ENCODE results near the gene TCERG1L. TPM values are rescaled to one million over a fixed set of nuclear protein-coding genes. Genes with fewer than 3 reads are reported as not detected.

The TCERG1L gene
- total RNA-seq, 2 donors from 2014 or later: 0.12 TPM; not detected in 1

- Histone ChIP-seq H3K4me3 (no peak overlapping the region), H3K27me3 (no peaks in the 10 kb centered on the region), H3K27ac (no peak overlapping the region), H3K36me3 (no peaks in the 10 kb centered on the region), H3K9me3 (no peaks in the 10 kb centered on the region), H3K4me1 (no peaks in the 10 kb centered on the region)
- no peak for DNase-seq (ENCODE audit: low spot score)
- TF ChIP-seq CTCF (IDR thresholded peaks at IDR 0.05): no peak
Observed at GRCh38 chr10:131198843-131199242, 112.7 kb downstream of the TCERG1L start.

- no peaks in the 10 kb centered on the region for H3K9me3 ChIP-seq
- no peak overlapping the region for H3K27ac ChIP-seq
Observed at GRCh38 chr10:131198401-131198800, 113.1 kb downstream of the TCERG1L start.

GRCh38 chr10:131196176-131196885 is 115.2 kb downstream of the TCERG1L start:
- Histone ChIP-seq H3K4me3 (no peak overlapping the region), H3K9me3 (peaks cover 0 to 5% of the 10 kb centered on the region in 2 donors), H3K27ac (no peak overlapping the region), H3K27me3 (no peaks in the 10 kb centered on the region), H3K4me1 (no peaks in the 10 kb centered on the region), H3K36me3 (no peaks in the 10 kb centered on the region)
- TF ChIP-seq CTCF (IDR thresholded peaks at IDR 0.05): no peak
- DNase-seq (ENCODE audit: low spot score): no peak

More at GRCh38 chr10:131198401-131198800, 113.1 kb downstream of the TCERG1L start:
- no peaks in the 10 kb centered on the region for H3K27me3 ChIP-seq
- no peaks in the 10 kb centered on the region for H3K4me1 ChIP-seq
- no peak overlapping the region for H3K4me3 ChIP-seq
- H3K36me3 ChIP-seq: no peaks in the 10 kb centered on the region
- no peak for DNase-seq (ENCODE audit: low spot score)
- TF ChIP-seq CTCF (IDR thresholded peaks at IDR 0.05): no peak

- H3K27me3 ChIP-seq: no peaks in the 10 kb centered on the region
- no peak overlapping the region for H3K4me3 ChIP-seq
- TF ChIP-seq CTCF (IDR thresholded peaks at IDR 0.05): no peak
- peaks cover 0 to 5% of the 10 kb centered on the region in 2 donors for H3K9me3 ChIP-seq
- H3K27ac ChIP-seq: no peak overlapping the region
- no peaks in the 10 kb centered on the region for H3K4me1 ChIP-seq
- no peak for DNase-seq (ENCODE audit: low spot score)
- H3K36me3 ChIP-seq: no peaks in the 10 kb centered on the region
Observed at GRCh38 chr10:131195558-131196159, 115.9 kb downstream of the TCERG1L start.

GRCh38 chr10:131195116-131195515 is 116.4 kb downstream of the TCERG1L start:
- Histone ChIP-seq H3K27me3 (no peaks in the 10 kb centered on the region), H3K4me3 (no peak overlapping the region), H3K9me3 (peaks cover 0 to 5% of the 10 kb centered on the region in 2 donors), H3K27ac (no peak overlapping the region), H3K36me3 (no peaks in the 10 kb centered on the region), H3K4me1 (no peaks in the 10 kb centered on the region)
- TF ChIP-seq CTCF (IDR thresholded peaks at IDR 0.05): no peak
- DNase-seq (ENCODE audit: low spot score): no peak

Data from right atrium auricular region (tissue), 2 donors.